Duodenal mucosa (tissue), 2 donors: ENCODE data around the gene ALDH18A1.
A peak's percentile ranks its signal among the peaks of the same experiment; 100 is the strongest.

ENCODE experiments used
- H3K27ac ChIP-seq: one replicate; pipeline ENCODE4 v1.7.0; 2013; ENCODE audit warnings: low read depth, low read length
- H3K27me3 ChIP-seq, 2 donors: one replicate each; pipeline ENCODE4 v1.7.0; 2013; ENCODE audit warnings: low read length in 2 of 2, control low read depth in 1 of 2; ENCODE audit not compliant: insufficient read depth in 2 of 2, control insufficient read depth in 1 of 2
- H3K36me3 ChIP-seq, 2 donors: one replicate each; pipeline ENCODE4 v1.7.0; 2013; ENCODE audit warnings: low read length in 2 of 2, control low read depth in 1 of 2; ENCODE audit not compliant: insufficient read depth in 2 of 2, control insufficient read depth in 1 of 2
- H3K4me1 ChIP-seq, 2 donors: one replicate each; pipeline ENCODE4 v1.7.0; 2013; ENCODE audit warnings: low read length in 2 of 2, control low read depth in 1 of 2; ENCODE audit not compliant: insufficient read depth in 2 of 2, control insufficient read depth in 1 of 2
- H3K4me3 ChIP-seq, 2 donors: one replicate each; pipeline ENCODE4 v1.7.0; 2013; ENCODE audit warnings: low read length in 2 of 2, low read depth in 1 of 2
- H3K9ac ChIP-seq, 2 donors: one replicate each; pipeline ENCODE4 v1.7.0; 2013; ENCODE audit warnings: low read length in 2 of 2, low read depth in 1 of 2
- H3K9me3 ChIP-seq, 2 donors: one replicate each; pipeline ENCODE4 v1.7.0; 2013; ENCODE audit warnings: low read length in 2 of 2, control low read depth in 1 of 2; ENCODE audit not compliant: control insufficient read depth in 1 of 2

ALDH18A1 gene

DNA sequence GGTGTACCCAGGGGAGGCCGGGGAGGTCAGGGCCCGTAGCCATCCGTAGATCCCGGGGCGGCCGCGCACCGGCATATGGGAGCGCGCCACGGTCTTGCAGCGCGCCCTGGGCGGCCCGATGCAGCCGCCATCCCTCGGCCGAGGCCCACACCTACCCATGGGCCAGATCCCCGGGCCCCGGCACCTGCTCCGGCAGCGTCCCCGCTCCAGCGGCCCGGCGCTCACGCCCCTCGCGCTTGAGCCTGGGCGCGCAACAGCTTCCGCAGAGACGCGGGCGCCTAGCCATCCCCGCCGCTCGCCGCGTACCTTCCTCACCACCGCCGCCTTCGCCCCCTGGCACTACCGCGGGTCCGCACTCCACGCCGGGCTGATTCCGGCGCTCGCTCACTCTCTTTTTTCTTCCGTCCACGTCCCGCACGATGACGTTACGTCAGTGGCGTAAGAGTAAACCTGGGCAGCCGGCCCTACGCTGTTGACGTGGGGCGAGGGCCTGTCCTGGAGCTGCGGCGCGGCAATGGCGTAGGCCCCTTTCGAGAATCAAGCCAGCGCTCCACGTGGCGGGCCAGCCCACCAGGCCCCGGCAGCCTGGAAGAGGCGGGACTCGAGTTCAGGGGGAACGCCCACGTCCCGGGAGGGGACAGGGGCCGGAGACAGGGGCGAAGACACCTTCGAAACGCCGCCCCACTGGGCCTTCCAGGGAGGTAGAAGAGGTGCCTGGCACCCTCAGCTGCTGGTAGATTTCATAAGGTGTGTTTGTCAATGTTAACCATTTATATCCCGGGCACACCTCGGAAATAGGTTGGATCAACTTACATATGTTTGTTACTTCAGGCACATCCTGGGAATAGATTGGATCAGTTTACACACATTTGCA, at the start of gene ALDH18A1:
TSS of gene ALDH18A1 (minus strand) at position 421 of the 874 bp plus-strand sequence. CDS start 3,334 bp downstream, outside the sequence.
- H3K27ac ChIP-seq = peak within 1 kb of the TSS; percentile 71
- no peaks in the 10 kb centered on the region for H3K27me3 ChIP-seq
- H3K9ac ChIP-seq = peak within 1 kb of the TSS; percentile 82 to 87

DNA sequence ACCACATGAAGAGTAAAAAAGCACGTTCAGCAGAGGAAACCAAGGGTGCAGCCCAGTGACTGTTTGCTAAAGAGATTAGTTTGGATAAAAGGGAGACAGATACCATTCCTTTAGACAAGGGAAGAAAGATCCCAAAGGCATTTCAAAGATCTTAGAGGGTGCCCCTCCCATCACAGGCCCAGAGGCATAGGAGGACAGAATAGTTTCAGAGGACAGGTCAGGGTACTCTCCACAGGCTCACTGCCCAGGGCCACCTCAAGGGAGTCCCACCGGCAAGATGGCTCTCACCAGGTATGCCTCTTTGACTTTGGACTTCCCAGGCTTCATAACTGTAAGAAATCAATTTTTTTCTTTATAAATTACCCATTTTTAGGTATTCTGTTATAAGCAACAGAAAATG, 41.9 kb upstream of the ALDH18A1 start:
- H3K9me3 ChIP-seq = no peaks in the 10 kb centered on the region
- no peak overlapping the region for H3K27ac ChIP-seq
- H3K9ac ChIP-seq = no peak overlapping the region
- no peaks in the 10 kb centered on the region for H3K4me1 ChIP-seq
- no peak overlapping the region for H3K4me3 ChIP-seq
- H3K27me3 ChIP-seq = no peaks in the 10 kb centered on the region
- H3K36me3 ChIP-seq = no peaks in the 10 kb centered on the region

More for the DNA sequence above, at the start of gene ALDH18A1:
- H3K4me3 ChIP-seq = peak within 1 kb of the TSS; percentile 88 to 91
- H3K36me3 ChIP-seq = peaks cover 0 to 16% of the 10 kb centered on the region in 2 donors
- peaks cover 7 to 18% of the 10 kb centered on the region in 2 donors for H3K4me1 ChIP-seq
- H3K9me3 ChIP-seq = no peaks in the 10 kb centered on the region

DNA sequence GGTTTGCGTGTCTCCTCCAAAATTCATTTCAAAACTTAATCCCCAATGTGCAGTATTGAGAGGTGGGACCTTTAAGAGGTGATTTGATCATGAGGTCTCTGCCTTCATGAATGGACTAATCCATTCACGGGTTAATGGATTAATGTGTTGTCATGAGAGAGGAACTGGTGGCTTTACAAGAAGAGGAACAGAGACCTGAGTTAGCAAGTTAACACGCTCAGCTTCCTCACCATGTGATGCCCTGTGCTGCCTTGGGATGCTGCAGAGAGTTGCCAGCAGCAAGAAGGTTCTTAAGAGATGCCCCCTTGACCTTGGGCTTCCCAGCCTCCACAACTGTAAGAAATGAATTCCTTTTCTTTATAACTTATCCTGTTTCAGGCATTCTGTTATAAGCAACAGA, 40.9 kb upstream of the ALDH18A1 start:
- Histone ChIP-seq H3K36me3 (no peaks in the 10 kb centered on the region), H3K4me1 (peaks cover 8 to 9% of the 10 kb centered on the region in 2 donors), H3K4me3 (no peak overlapping the region), H3K9ac (no peak overlapping the region), H3K27me3 (no peaks in the 10 kb centered on the region), H3K9me3 (no peaks in the 10 kb centered on the region), H3K27ac (no peak overlapping the region)

DNA sequence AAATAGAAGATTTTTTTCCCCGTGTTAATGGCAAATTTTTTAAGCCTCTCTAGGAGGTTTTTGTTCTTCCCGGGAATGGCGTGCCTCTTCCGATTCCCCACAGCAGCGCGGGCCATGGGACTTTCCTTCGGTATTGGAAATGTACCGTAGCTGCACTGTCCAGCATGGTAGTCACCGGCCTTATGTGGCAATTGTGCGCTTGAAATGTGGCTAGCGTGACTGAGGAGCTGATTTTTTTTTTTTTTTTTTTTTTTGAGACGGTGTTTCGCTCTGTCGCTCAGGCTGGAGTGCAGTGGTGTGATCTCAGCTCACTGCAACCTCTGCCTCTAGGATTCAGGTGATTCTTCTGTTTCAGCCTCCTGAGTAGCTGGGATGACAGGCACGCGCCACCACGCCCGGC, 38.2 kb upstream of the ALDH18A1 start:
- Histone ChIP-seq H3K27ac (no peak overlapping the region), H3K9me3 (no peaks in the 10 kb centered on the region), H3K4me3 (no peak overlapping the region), H3K36me3 (peaks cover 0 to 13% of the 10 kb centered on the region in 2 donors), H3K27me3 (no peaks in the 10 kb centered on the region), H3K9ac (no peak overlapping the region), H3K4me1 (peaks cover 18 to 20% of the 10 kb centered on the region in 2 donors)

DNA sequence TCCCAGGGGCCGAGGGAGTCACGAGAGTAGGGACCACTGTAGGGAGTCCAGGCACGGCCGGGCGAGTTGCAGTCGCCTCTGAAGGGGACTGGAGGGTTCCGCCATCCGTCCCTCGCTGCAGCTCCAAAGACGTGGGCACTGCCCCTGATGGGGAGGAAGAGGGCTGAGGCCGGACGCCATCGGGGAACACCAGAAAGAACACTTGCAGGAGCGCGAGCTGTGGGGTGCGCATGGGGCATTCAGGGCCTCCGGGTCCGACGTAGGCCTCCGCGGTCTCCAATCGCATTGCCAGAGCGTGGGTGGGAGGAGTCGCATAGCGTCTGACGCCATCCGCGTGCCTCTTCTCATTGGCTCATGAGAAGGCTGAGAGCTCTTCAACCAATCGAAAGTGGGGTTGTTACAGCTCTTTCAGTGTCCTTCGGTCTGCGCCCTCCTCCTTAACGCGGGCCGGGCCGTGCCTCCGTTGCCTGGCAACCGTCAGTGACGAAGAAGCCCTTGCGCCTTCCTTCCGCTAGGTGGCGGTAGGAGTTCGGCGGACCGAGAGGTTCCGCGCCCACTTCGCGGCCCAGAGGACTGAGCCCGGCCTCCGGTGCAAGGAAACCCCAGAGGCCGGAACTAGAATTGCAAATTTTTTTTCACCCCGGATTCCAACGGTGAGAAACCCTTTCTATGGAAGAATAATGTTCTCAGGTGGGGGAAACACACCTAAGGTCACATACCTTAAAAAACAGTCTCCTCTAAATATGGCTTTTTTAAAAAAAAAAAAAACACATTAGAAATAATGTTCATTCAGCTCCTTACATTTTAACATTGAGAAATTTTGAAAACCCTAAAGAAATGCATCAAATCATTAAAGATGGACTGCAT, 37.4 kb upstream of the ALDH18A1 start, which contains the start of gene TCTN3:
TSS of gene TCTN3 (minus strand) at position 260 of the 867 bp plus-strand sequence. CDS start at position 232, 28 bp downstream.
- H3K4me3 ChIP-seq = peak within 1 kb of the TSS; percentile 97 to 99
- peaks cover 0 to 16% of the 10 kb centered on the region in 2 donors for H3K36me3 ChIP-seq
- H3K4me1 ChIP-seq = peaks cover 18 to 20% of the 10 kb centered on the region in 2 donors
- H3K27me3 ChIP-seq = no peaks in the 10 kb centered on the region
- H3K9ac ChIP-seq = peak within 1 kb of the TSS; percentile 92 to 96
- H3K9me3 ChIP-seq = no peaks in the 10 kb centered on the region
- H3K27ac ChIP-seq = peak within 1 kb of the TSS; percentile 76

DNA sequence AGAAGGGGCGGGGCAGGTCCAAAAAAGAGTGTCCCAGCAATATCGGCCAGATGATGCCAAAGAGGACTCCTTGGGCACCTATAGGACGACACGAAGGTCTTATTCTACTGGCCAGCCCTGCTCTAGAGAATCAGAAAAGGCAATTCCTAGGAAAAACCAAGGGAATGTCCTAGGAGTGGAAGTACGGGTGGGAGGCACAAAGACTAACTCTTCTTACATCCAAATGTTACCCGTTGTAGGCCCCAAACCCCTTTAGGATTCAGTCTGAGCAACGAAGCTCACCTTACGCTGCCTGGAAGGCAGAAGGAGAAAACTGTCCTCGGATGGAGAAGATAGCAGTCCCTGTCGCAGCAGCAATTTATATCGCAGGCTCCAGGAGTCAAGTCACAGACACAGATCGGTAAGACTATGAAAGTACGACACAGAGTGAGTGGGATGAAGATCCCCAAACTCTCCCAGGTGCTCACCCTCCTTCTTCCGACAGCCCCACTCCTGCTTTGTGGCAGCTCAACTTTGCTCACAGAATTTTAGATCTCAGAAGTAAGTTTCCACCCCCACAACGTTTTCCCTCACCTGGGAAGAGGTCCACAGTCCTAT, 36.7 kb upstream of the ALDH18A1 start:
- Histone ChIP-seq H3K9me3 (no peaks in the 10 kb centered on the region), H3K27me3 (no peaks in the 10 kb centered on the region), H3K9ac (peak overlapping the region; percentile 92 to 96), H3K27ac (peak overlapping the region; percentile 76), H3K4me1 (peaks cover 18 to 20% of the 10 kb centered on the region in 2 donors), H3K36me3 (peaks cover 0 to 19% of the 10 kb centered on the region in 2 donors), H3K4me3 (peak overlapping the region; percentile 97 to 99)

DNA sequence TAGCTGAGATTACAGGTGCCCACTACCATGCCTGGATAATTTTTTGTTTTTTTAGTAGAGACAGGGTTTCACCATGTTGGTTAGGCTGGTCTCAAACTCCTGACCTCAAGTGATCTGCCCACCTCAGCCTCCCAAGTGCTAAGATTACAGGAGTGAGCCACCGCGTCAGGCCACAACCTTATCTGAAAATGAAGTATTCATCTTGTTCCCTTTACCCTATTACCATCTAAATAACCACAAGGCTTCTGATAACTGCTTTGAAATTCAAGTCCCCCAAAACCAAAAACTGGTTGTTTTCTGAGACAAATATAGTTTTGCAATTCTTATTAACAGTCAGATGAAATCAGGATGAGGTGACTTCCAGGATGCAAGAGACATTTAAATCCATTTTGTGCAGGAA, 34.8 kb upstream of the ALDH18A1 start:
- H3K4me1 ChIP-seq = peaks cover 18 to 20% of the 10 kb centered on the region in 2 donors
- no peak overlapping the region for H3K9ac ChIP-seq
- no peak overlapping the region for H3K27ac ChIP-seq
- no peaks in the 10 kb centered on the region for H3K27me3 ChIP-seq
- H3K36me3 ChIP-seq = peaks cover 12 to 35% of the 10 kb centered on the region in 2 donors
- no peaks in the 10 kb centered on the region for H3K9me3 ChIP-seq
- H3K4me3 ChIP-seq = no peak overlapping the region

DNA sequence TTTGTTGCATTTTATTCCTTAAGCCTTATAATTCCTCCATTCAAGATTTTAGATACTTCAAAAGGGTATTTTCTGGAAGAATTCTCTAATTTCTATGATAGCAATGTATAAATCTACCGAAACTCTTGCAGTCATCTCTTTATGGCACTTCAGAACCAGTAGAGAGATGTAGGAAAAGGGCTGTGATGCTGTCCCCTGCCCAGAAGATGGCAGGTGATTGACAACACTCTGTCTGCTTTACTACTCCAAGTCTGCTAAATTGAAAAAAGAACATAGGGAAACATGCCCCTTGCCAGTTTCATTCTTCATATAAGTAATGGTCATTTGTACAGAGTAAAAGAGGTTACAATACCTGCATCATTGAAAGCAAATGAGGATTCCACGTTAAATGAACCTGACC, 32.1 kb upstream of the ALDH18A1 start:
- Histone ChIP-seq H3K9ac (no peak overlapping the region), H3K4me3 (no peak overlapping the region), H3K9me3 (no peaks in the 10 kb centered on the region), H3K27ac (no peak overlapping the region), H3K27me3 (no peaks in the 10 kb centered on the region), H3K36me3 (peaks cover 19 to 52% of the 10 kb centered on the region in 2 donors), H3K4me1 (peaks cover 18 to 20% of the 10 kb centered on the region in 2 donors)

DNA sequence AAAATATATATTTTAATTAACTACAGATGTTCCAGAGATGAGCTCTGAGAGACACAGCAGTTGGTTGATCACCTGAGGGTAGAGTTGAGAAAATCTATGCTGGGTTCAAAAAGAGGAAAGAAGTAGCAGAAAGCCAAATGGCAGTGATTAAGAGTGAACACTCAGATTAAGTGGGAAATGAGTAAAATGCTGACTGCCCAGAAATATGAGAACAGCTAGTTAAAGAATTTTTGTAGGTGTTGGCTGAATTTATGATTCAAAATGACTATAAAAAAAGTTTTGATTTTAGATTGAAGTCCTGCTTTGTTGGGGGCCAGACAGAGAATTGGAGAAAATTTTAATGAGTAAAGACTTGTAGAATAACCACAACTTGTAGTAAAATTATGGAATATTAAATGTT, 27.5 kb upstream of the ALDH18A1 start:
- Histone ChIP-seq H3K9me3 (no peaks in the 10 kb centered on the region), H3K4me3 (no peak overlapping the region), H3K36me3 (peaks cover 43 to 66% of the 10 kb centered on the region in 2 donors), H3K27me3 (no peaks in the 10 kb centered on the region), H3K27ac (no peak overlapping the region), H3K4me1 (no peaks in the 10 kb centered on the region), H3K9ac (no peak overlapping the region)
